PFSK-1 (cell line): ENCODE data around the gene CYP1A1.

Experiments used
- POLR2AphosphoS5 ChIP-seq: IDR thresholded peaks from 2 replicates; pipeline ENCODE4 v1.6.1; 2012; ENCODE audit warnings: low read depth, mild to moderate bottlenecking, control low read depth, low read length, moderate library complexity
- SIN3A ChIP-seq: IDR thresholded peaks from 2 replicates; pipeline ENCODE4 v1.6.1; 2012; ENCODE audit warnings: mild to moderate bottlenecking, low read length, moderate library complexity, borderline replicate concordance; ENCODE audit not compliant: insufficient read depth
- TAF1 ChIP-seq: IDR thresholded peaks from 2 replicates; pipeline ENCODE4 v1.6.1; 2012; ENCODE audit warnings: low read length, control low read depth, borderline replicate concordance; ENCODE audit not compliant: insufficient read depth
- TF ChIP-seq, protein P1 (sequence below), 2 experiments: IDR thresholded peaks; 2 replicates each; pipeline versions ENCODE4 v1.6.1 to v1.8.0; 2011 to 2012; ENCODE audit warnings: low read depth in 2 of 2, low read length in 2 of 2, control low read depth in 1 of 2, inconsistent platforms in 1 of 2, mild to moderate bottlenecking in 1 of 2, moderate library complexity in 1 of 2; ENCODE audit not compliant: insufficient read depth in 1 of 2

- TF ChIP-seq POLR2AphosphoS5 (no peak), TAF1 (no peak), SIN3A (no peak)
- TF ChIP-seq, protein P1, sequence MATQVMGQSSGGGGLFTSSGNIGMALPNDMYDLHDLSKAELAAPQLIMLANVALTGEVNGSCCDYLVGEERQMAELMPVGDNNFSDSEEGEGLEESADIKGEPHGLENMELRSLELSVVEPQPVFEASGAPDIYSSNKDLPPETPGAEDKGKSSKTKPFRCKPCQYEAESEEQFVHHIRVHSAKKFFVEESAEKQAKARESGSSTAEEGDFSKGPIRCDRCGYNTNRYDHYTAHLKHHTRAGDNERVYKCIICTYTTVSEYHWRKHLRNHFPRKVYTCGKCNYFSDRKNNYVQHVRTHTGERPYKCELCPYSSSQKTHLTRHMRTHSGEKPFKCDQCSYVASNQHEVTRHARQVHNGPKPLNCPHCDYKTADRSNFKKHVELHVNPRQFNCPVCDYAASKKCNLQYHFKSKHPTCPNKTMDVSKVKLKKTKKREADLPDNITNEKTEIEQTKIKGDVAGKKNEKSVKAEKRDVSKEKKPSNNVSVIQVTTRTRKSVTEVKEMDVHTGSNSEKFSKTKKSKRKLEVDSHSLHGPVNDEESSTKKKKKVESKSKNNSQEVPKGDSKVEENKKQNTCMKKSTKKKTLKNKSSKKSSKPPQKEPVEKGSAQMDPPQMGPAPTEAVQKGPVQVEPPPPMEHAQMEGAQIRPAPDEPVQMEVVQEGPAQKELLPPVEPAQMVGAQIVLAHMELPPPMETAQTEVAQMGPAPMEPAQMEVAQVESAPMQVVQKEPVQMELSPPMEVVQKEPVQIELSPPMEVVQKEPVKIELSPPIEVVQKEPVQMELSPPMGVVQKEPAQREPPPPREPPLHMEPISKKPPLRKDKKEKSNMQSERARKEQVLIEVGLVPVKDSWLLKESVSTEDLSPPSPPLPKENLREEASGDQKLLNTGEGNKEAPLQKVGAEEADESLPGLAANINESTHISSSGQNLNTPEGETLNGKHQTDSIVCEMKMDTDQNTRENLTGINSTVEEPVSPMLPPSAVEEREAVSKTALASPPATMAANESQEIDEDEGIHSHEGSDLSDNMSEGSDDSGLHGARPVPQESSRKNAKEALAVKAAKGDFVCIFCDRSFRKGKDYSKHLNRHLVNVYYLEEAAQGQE (IDR thresholded peaks at IDR 0.05; ENCODE audit: insufficient read depth in 1 of 2, low read depth in 2 of 2, low read length in 2 of 2) = no peak
These were observed 16.3 kb downstream of the CYP1A1 start for GRCh38 chr15:74709011-74709410.
